Stimulated activated naive CD8-positive, alpha-beta T cell treated with anti-CD3 and anti-CD28 coated beads, Interleukin-15, Interleukin-2, amounts not matched to agents 100 U/mL and 50 U/mL, for 24 hours (primary cell): Measurements from ENCODE around the gene OXNAD1.

Experiments
- ATAC-seq: fragments of 150-1000 bp; cut with Tn5 transposase; one replicate; pipeline ENCODE4 v1.10.0; 2021
- DNase-seq: peaks from one replicate; pipeline ENCODE4 v3.0.0; 2021

The OXNAD1 gene

DNA sequence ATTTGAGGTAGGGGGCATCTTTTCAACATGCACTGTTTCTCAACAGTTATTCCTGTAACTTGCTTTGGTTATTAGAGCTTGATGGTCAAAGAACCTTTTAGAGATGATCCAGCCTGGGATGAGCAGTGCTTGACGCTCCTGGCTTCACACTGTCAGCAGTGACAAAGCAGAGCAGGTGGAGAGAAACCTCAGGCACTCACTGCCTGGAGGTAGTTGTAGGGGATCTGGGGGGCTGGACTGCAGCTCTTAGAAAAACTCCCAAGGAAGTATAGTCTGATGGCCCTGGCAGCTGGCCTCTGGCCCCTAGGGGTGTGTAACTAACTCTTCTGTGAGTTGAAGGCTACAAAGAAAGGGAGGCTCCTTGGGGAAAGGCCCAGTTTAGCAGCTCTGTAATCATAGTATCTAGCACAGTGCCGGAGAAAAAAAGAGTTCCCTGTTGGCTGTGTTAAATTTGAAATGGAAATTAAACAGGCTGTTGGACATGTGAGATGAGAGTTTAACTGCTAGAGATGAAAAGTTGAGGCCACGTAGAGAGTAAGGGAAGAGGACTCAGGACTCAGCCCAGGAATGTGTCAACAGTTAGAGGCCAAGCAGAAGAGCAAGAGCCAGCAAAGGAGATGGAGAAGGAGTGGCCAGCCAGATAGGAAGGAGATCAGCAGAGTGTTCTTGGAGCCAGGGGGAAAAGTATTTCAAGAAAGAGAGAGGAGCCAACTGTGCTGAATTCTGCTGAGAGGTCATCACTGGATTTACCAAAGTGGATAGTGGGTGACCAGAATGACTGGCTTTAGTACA lies 14.2 kb downstream of the OXNAD1 start:
- DNase-seq = no peak
- no peak for ATAC-seq

DNA sequence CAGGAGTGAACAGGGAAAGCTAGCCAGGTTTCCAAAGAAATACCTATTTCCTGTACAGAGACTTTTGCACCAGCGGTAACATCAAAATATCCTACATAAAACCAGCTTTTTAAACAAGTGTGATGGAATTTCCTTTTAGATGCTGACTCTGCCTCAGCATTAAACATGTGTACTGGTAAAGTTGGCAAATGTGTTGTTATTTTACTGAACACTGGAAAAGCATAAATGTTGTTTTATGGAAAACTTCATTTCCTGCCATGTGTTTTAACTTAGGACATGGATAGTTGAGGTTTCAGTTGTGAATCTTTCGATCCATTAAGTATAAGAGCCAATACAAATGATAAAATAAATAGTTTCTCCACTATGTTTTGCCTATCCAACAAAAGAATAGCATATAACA lies 15.7 kb downstream of the OXNAD1 start:
- DNase-seq = no peak
- ATAC-seq = no peak

DNA sequence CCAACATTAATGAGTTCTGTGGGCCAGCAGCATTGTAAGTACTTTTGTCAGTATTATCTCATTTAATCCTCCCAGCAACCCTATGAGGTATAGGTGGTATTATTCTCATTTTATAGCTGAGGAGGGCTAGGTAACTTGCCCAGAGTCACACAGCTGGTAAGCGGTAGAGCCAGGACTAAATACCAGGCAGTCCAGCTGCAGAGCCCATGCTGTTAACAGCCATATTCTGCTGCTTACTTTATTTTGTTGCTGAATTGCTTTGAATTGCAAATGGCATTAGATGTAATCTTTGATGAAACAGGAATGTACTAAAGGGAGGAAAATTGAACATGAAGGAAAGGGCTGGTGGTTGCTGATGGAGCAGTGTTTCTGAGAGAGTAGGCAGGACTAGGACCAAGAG lies 19.6 kb downstream of the OXNAD1 start:
- DNase-seq (no peak), ATAC-seq (no peak)

DNA sequence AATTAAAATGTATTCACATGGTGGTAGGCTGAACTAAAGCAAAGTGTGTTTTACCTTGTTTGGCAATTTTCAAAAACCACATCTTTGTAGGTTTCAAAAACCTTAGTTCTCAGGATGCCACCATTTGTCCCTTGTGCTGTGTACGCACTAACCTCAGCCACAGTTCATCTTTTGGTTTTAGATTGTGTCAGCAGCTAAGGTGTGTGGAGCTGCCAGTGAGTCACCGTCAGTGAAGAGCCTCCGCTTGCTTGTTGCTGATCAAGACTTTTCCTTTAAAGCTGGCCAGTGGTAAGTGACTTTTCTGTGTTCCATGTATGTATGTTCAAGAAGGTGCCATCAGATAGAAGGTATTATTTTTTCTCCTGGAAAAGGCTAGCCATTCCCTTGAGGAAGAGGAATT lies 21.1 kb downstream of the OXNAD1 start:
- ATAC-seq = peak; percentile 96

DNA sequence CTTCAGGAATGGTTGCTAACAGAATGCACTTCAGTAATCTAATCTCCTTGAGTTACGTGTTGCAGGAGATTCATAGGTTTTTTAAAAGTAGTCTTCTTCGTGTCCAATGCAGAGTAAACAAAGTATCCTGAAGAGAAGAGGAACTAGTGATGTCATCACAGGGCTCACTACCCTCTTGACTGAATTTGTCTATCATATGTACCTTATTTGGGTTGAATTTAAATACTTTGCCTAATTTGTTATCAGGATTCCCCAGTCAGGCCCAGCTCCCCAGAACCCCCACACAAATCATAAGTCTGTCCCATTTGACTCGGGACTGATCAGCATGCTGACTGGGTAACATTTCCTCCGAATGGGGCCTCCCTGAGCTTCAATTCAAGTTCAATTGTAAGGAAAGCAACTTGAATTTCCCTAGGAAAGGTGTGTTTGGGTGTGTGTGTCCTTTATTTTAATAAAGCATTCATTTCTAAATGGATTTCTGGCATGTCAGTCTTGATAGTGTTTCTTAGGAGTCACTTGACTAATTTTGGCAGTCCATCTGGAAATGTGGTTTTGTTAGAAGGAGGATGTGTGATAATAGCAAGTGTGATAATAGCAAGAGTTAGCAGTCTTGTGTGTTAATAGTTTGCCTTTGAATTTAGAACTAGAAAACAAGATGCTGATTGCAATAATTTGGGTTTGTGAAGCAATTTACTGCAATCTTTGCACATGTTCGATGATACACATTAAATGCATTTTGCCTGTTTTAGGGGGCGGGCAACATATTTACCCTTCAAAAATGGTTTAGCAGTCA lies 21.9 kb downstream of the OXNAD1 start:
- ATAC-seq (no peak), DNase-seq (no peak)

More for the DNA sequence above, 21.1 kb downstream of the OXNAD1 start:
- peak; percentile 65 for DNase-seq

DNA sequence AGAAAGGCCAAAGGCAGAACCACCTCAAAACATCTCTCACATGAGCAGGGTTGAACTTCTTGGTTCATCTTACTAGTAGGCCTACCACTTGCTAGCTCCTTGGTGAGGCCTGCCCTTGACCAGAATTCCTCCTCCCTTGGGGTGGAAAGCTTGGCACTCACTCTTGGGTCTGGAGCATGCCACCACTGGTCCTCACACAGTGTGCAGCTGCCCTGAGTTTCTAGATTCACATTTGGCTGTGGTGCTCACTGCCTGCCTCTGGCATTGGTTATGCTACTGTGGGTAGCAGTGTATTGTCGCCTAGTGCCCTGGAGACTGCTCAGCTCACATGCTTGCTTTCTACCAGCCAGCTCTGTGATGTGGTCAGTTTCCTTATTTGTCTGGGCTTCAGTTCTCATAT lies 23.7 kb downstream of the OXNAD1 start:
- no peak for ATAC-seq
- DNase-seq = peak; percentile 21

DNA sequence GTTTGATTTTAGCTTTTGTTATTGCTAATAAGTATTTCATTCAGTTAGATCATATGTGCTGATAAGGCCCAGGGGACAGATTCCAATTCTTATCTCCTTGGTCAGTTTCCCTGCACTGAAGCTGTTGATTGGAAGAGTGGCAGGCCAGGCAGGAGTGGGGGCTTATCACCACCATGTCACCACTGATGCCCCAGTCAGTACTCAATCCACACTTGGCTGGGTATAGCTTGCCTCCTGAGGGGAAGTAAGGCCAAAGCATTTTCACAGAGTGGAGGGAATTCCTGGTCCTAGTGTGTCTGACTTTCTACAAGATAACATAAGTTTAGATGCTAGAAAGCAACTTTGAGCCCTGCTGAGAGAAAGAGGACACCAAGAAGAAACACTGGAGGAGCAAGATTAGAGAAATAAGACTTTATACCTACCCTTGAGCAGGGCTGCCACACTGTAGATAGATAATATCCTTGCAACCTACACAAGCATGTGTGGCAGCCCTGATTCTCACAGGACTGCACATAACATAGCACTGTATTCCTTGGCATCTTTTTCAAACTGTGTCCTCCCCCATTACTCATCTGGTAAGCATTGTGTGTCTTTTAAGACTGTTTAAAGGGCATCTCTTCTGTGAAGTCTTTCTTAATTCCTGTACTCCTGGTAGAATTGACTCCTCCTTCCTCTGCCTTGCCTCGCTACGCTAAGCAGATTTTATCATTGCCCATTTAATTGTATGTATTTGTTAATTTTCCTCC lies 24.3 kb downstream of the OXNAD1 start:
- DNase-seq (no peak), ATAC-seq (no peak)

DNA sequence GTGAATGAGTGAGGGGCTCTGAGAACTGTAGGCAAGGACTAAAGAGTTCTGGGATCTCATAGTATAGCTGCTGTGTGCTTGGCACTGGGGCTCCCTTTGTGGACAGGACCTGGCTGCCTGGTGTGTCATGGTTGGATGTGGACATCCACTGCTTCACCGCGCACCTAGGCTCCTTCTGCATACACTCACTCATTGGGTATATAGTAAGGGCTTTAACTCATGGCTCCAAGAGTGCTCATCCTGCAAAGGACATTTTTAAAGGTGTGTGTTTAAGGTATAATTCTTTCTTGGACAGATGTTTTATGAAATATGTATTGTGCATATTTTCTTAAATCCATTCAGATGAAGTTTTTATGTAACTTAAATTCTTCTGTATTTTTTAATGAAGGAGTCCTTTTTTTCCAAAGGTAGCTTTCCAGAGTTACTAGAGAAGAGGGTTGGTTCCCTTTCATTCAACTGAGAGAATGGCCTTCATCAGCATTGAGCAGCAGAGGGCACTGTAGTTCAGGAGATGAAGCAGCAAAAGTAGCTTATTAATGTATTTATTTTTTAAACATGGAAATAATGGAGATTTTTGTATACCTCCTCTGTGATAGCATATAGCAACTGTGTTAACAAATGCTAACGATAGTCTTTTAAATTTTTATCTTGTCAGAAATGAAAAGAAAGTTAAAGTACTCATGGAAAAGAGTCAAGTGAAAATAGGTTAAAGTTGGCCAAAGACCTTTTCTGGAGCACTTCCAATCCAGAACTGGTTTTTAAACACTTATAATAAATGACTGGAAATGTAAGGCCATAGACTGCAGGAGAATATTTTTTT lies 25.2 kb downstream of the OXNAD1 start:
- DNase-seq (peak; percentile 58), ATAC-seq (no peak)

DNA sequence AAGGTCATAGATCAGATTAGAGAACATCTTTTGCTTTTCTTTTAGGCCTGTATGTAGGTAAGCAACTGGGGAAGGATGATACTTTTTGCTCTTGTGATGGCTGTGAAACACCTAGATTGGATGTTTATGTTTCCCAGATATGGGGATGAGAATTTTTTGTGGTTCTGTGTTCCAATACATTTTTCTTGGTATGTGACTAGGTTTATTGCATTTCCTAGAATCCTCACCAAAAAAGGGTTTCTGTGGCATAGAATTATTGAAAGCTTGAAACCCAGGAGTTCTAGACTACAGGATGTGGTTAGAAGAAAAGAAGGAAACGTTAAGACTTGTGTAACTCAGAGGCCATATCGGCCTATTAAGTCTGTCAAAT lies 25.8 kb downstream of the OXNAD1 start:
- ATAC-seq (peak; percentile 8), DNase-seq (no peak)

DNA sequence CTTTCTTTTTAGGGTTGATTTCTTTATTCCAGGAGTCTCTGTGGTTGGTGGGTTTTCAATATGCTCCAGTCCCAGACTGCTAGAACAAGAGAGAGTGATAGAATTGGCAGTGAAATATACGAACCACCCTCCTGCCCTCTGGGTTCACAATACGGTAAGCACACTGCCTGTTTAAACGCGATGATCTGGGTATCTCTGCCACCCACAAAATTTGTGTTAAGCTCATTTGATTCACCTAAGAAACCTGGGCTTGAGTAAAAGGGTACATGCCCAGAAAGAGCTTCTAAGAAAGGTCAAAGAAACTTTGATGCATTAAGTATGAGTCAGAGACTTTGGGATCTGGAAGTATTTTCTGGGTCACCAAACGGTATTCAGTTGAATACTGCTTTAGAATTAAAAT lies 29.8 kb downstream of the OXNAD1 start:
- ATAC-seq = peak; percentile 82
- peak; percentile 33 for DNase-seq

DNA sequence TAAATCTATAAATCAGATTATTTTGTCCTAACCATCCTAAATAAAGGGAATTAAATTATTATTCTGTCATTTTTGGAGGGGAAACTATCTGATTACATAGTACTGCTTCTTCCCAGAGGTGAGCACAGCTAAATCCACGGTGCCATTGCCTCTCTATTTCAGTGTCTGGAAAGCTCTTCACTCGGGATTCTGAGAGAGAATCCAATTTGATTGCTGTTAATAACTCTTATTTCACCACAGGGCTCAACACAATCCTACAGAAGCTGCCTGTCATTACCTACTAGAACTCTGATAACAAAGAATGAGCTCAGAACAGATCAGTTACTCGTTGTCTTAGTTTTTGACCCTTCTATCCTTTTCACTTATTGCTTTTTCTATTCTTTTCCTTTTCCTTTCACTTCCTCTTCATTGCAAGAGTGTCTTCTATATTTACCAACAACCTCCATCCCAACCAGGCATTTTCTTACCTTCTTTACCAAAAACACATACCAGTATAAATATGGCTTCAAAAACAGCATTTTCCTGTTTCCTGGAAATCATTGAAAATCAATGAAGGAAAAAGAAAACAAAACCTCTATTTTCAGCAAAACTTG lies 30.4 kb downstream of the OXNAD1 start:
- DNase-seq = no peak
- no peak for ATAC-seq

DNA sequence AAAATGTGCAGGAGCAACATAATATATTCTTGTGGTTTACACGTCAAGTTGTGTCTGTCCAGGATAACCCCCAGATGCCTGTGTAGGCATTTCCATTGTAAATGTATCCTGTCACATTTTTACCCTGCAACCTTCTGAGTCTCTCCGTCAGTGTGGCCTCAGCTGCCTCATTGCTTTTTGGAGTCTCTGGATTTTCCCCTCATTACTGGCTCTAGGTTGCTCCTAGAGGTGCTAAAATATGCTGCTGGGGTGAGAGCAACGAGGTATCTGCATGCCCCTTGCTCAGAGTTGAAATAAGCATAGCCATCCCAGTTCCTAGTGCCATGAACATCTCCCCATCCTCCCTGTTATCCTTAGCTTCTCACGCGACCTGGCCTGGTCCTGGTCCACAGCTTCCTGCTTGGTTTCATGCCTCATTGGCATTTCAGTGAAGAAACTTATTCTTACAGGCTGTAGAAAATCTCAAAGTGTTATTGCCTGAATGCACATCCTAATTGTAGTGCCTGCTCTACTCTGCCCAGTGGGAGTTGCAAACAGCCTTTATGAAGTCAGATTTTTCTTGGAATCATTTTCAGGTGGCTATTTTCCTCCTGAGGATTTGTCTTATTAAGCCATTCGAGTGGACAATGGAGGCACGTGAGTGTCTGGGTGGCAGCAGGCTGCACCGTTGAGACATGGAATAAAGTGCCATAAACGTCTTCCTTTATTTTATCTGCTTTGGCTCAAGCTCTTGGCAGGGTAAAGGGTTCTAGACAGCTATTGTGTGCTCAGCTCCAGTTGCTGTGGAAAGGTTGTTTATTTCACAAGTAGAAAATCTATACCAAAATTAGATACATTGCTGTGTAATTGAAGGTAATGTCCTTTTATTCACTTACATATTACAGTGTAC lies 33.2 kb downstream of the OXNAD1 start:
- DNase-seq (no peak), ATAC-seq (no peak)

DNA sequence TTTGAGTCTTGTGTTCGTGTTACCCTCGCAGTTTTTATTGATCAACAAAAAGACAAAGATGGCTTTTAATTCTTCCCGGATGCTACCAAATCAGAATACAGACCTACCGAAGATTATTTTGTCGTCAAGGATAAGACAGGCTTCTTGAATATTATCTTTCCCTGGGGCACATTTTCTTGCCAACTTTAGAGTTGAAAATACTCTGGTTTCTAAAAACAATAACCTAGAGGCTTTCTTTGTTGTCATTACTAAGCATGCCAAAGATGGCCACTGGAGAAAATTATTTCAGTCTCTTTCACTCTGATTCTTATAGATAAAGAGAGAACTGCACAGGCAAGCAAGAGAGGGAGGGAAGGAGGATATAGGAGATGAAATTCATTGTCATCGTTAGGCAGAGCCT lies 33.9 kb downstream of the OXNAD1 start:
- DNase-seq = no peak

DNA sequence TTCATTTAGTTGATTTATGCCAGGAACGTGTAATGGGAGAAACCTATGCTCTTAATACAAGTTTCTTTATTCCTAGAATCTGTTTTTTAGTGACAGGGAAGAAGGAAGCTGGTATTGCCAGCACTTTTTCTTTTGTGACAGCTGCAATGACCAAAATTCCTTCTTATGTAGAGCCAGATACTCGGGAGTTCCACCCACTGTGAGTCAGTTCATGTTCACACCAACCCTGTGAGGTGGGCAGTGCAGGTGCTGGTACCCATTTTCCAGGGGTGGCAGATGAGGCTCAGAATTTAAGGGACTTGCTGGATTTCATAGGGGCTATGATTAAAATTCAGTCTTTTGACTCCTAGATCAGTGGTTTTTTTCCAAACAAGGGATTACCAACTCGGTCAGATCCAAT lies 34.7 kb downstream of the OXNAD1 start:
- no peak for DNase-seq
- ATAC-seq = no peak

More for the DNA sequence above, 33.9 kb downstream of the OXNAD1 start:
- ATAC-seq = no peak

DNA sequence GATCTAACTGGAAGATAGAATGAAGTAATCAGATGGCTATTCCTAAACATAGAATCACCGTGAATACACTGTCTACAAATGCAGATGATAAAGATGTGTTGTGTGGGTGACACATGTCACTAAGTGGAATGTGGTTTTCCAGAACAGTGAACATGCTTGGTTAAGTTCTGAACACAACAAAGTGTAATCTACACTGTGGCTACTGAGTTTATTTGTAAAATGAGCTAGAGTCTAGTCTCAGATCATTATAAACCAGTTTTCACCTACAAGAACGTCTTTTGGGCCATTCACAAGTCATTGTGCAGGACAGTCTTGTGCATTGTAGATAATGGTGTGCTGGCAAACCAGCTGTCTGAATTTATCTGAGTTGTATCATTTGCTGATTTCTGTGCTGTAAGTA lies 35.3 kb downstream of the OXNAD1 start:
- ATAC-seq (peak; percentile 39), DNase-seq (no peak)

DNA sequence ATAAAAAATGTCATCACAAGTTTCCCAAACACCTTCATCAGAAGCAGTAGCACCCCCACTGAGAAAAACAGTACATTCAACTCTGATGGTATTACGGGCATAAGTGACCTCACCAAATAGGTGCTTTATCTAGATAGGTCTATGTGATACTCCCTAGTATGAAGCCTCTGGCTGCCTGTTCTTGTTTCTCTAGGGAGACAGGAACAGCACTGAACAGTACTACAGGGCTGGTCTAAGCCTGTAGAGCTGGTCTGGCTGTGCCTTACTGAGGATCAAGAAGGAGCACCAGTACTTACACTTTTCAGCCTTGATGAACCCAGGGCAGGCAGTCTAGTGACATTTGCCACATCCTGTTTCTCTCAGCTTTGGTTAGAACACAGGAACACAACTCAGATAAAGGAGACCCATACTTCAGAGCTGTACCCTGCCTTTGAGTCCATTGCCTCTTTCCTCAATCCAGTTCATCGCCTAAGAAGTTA lies 35.9 kb downstream of the OXNAD1 start:
- DNase-seq = peak; percentile 36
- ATAC-seq = peak; percentile 58

DNA sequence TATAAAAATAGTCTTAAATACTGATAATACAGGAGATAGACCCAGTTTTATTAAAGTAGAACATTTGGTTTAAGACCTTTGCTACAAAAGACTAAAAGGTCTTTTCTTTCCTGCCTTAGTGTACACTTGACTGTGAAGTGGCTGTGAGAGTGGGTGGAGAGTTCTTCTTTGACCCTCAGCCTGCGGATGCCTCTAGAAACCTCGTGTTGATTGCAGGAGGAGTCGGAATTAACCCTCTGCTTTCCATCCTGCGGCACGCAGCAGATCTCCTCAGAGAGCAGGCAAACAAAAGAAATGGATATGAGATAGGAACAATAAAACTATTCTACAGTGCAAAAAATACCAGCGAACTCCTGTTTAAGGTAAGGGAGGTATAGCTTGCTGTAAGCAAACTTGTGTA lies 36.5 kb downstream of the OXNAD1 start:
- DNase-seq (peak; percentile 42), ATAC-seq (peak; percentile 44)

DNA sequence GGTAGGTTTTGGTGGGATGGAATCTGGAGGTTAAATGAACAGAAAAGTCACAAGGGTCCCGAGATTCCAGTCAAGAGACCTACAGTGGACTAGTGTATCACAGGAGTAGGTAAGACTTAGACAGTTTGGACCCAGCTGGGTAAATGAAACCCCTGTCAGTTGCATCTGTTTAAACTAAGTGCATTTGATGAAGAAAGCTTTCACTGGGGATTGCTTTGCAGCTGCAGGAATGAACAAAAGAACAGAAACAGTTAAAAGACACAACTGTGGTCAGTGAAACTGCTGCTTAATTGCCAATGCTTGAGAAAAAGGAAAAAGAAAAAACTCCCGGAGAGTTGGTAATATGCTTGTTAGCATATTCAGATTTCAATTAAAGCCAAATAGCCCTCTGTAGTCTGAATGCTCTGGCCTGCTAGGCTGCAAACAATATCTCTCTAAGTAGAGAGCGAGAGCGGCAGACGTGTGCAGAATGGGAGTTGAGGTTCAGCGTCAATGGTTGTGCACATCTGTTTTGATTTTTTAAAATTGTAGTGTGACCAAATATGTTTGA lies 37.1 kb downstream of the OXNAD1 start:
- no peak for DNase-seq

DNA sequence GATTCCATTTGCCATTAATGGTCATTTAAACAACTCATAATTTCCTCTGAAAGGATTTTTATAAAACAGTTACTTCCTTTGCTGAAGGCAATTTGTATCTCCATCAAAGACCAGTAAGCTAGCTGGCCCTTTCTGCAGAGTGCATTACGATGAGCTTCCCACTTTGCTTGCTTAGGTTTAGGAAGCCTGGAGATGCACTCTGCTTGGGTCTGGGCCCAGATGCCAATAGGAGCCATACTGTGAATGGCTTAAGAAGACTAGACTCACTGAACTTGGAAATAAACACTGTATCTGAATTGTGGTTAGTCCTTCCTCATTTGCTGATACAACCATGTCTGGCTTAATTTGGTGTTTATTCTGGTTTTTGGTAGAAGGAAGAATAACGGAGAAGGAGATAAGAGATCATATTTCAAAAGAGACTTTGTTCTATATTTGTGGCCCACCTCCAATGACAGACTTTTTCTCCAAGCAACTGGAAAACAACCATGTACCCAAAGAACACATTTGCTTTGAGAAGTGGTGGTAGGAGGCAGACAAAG lies 38.1 kb downstream of the OXNAD1 start:
- no peak for DNase-seq

More for the DNA sequence above, 37.1 kb downstream of the OXNAD1 start:
- no peak for ATAC-seq

More for the DNA sequence above, 38.1 kb downstream of the OXNAD1 start:
- no peak for ATAC-seq
